IPS-NIHi11 (cell line): ENCODE results near the gene SND1.
"Not testable (repeated sequence)": the region's sequence is repeated elsewhere in the genome, so short reads cannot be mapped to it uniquely, and the experiment has no call there.

Experiments used
- DNase-seq: peaks from one replicate; pipeline ENCODE4 v3.0.0; 2012; ENCODE audit warnings: mixed read lengths, low spot score

SND1 gene

GRCh38 chr7:127889677-127890076 is 237.7 kb downstream of the SND1 start:
- DNase-seq, result no peak

DNA sequence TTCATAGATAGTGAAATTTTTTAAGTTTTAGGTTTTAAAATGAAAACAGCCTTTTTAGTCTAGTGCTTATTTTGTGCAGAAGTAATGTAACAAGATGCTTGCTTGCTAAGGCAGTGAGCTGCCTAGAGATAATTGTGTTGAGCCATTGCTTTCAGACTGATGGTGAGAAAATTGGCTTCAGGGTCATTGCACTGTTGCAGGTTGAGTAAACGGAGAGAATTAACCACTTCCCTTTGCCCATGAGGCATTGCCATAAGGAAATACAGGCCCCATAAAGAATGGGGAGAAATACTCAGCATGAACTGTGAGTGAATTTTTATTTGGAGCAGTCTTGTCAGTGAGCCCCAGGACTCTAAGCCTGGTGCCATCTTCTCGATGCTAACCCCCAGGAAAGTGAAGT is 238.7 kb downstream of the SND1 start:
- DNase-seq, result no peak

- DNase-seq, result no peak
Observed at GRCh38 chr7:127891144-127891543, 239.2 kb downstream of the SND1 start.

DNA sequence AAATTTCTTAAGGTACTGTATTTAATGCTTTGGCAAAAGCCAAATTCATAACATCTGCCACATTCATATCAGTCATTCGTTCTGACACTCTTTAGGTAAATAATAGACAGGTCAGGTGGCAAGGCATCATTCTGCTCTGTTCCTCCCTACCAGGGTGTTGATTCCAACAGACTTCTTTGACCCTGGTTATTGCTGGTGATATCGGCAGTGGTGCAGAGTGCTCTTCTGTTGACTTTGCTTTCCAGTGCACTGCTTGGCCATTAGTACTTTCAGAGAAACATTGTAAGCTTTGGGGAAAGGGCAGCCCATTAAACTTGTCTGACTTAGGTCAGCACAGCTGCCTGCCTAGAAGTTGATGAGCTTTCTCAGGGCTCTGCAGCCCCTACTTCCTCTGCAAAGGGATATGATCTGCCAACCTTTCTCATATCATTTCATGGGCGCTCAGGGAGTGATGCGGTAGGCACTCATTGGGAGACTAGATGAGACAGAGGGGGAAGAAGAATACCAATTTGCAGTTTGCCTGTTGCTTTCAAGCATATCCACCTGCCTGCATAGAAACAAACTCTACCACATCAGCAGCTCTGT is 240.0 kb downstream of the SND1 start:
- no peak for DNase-seq

- DNase-seq, result no peak
Observed at GRCh38 chr7:127892488-127893314, 240.7 kb downstream of the SND1 start.

DNA sequence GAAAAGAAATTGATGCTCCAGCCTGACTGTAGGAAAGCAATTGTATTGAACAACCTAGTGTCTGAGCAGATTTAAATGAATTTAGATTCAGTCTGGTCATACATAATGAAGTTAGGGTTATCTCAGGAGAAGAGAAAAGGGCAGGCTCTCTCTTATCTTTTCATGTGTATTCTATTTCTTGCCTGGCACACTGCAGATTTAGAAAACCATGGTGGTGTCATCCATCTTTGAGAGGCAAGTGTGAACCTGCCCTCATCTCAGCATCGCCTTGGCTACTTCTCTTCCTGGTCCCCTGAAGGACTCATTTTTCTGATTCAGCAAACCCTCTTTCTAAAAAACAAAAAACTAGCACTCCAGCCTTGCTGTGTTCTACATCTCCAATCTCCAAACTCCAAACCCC is 241.6 kb downstream of the SND1 start:
- DNase-seq, result no peak

DNA sequence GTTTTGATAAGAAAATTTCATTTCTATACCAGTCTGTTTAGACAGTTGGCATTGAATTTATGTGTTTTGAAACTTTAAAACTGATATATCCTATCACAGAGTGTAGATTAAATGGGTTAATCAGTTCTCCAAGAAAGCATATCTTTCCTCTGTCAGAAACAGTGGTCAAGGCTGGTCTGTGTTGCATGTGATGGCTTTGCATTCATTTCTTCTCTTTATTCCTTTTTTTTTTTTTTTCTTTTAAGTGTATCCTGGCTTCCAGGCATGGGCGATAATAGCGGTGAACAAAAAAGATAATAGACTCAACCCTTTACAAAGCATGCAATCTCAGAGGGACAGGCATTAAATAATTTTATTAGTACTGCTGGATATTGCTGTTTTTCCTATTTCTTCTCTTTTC is 242.6 kb downstream of the SND1 start:
- DNase-seq, result no peak

- no peak for DNase-seq
Observed at GRCh38 chr7:127895360-127895759, 243.4 kb downstream of the SND1 start.

DNA sequence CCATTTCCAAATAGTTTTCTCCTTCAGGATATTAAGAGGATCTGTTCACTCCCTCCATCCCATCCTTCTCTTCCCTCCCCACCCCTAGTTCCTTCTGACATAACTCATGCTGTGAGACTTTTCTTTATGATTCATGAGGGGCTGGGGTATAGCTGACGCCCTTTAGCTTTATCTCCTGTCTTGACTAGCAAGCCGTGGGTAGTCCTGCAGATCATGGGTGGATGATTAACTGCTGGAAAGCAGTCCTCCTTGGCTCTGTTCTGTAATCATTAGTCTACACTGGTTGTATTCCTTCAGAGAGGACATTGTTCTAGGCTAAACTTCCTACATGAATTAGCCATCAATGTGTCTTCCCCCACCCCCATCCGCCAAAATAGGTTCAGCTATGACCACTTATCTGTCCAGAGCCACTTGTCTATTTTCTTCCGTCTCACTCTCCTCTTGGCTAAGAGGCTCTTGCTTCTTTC is 243.9 kb downstream of the SND1 start:
- DNase-seq, result no peak

DNA sequence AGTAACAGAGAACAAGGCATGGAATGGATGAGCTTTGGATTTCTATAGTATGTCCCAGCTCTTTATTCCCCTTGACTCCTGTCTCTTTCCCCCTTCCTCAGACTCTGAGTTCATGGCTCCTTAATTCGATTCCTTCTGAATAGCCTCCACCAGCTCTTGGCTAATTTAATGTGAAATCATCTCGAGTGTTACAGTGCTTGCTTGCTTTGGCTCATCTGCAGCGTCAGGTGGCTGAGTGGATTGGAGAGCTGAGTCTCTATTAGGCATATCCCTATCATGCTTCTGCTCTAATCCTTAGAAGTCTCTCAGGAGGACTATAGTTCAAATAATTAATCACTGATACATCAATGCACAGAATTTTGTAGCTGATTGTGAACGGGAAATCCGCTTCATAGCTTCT is 244.7 kb downstream of the SND1 start:
- no peak for DNase-seq

GRCh38 chr7:127897704-127898454 is 245.9 kb downstream of the SND1 start:
- no peak for DNase-seq

DNA sequence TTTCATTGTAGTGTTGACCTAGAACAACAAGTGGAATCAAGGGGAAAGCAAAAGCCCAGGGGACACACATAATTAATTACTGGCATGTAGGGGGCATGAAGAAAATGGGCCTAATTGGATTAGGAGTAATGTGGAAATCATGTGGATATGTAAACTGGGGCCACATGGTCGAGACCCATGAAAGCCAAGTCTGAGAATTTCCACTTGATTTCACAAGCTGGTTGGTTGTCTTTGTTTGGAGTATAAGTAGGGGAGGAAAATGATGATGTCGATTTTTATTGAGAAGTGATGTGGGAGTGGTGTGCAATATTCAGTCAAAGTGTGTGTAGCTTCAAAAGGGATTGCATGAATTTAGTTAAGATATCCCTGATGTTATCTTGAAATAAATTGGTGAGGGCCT is 247.4 kb downstream of the SND1 start:
- DNase-seq, result no peak

GRCh38 chr7:127900141-127900540 is 248.1 kb downstream of the SND1 start:
- DNase-seq, result no peak

DNA sequence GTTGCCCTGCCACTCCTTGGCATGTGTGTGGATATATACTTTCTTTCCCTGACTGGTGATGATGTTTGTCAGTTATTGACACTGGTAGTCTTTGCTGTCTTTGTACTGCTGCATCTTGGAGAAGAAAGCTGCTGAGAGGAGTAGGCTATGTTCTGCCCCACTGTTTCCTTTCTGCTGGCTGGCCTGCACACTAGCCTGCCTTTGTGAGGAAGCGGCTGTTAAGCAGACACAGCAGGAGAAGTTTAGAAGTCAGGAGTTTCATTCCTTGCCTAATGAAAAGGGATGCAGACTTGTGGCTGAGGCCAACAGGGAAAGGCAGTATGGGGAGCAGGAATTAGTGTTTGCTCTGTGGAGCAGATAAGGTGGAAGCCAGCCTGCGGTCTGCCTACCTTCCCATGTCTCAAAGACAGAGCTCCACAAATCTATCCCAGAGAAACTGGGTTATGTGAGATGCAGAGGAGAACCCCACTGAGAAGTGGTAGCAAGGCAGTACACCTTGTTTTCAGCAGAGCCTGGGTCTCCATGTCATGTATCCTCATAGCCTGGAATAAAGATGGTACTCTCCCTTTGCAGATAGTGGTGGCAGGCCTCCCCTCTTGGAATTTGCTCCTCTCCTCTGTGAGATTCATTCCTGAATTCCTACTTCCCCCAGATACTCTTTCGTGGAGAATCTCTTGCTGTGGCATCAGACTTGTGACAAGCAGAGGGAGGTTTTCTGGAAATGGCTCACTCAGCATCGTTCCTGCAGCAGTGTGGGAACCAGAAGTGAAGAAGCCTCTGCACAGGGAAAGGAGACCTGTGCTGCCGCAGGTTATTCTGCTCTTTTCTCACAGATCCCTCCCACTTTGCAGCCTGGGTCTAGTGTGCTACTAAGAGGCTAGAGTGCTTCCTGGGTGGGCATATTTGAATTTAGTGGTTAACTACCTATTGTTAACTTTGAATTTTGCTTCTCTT is 249.0 kb downstream of the SND1 start:
- DNase-seq, result peak; percentile 56

GRCh38 chr7:127901895-127902703 is 250.1 kb downstream of the SND1 start:
- DNase-seq, result no peak

- not testable (repeated sequence) for DNase-seq
Observed at GRCh38 chr7:127902753-127903152, 250.8 kb downstream of the SND1 start.

DNA sequence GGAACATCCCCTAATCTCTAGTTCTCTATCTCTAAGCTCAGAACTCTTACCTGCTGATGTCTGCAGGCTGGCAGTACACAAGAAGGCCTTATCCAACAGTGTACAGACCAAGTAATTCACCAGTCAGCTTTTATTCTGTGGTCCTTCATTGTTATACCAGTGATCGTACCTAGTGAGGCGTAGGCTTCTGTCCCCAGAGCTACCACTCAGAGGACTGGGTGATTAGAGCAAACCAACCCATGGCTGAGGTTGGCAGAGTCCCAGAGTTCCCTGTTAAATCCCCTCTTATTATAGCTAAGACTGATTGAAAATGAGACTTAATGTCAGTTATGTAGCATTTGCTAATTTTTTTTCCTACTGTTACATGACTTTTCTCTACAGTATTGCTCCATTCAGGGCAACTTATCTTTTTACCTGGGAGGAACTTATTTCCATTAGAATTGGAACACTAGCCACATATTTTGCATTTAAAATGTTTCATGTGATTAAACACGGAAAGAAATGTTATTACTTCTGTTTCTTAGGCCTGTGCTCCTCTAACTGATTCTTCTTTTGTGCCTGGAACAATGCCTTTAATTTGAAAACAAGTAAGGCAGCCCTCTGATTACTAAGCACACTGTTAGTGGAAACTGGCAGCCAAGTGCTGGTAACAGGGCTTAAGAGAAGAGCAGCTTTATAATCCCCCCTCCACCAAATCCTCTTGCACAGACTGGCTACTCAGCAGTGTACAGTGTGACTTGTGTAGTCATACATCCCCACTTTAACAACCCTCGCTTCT is 252.1 kb downstream of the SND1 start:
- DNase-seq, result no peak

GRCh38 chr7:127904670-127904985 is 252.6 kb downstream of the SND1 start:
- no peak for DNase-seq

DNA sequence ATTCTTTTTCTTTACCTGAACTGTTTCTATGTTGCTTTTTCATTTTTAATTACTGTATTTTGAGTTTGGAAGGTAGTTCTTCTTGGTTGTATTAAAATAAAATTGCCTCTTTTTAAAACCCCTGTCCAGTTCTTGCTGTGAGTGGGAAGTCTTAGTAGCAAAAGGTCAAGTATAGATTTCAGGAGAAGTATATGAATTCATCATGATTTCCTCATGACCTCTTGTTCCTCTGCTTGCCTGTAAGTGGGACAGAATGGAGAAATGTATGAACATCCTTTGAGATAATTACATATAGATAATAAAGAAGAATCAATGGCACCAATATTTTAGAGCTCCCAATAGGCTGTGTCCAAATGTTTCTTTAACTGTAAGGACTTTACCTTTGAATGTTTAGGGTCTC is 253.0 kb downstream of the SND1 start:
- DNase-seq, result no peak
